VCaP (cell line): Measurements from ENCODE around the gene MAGEF1.

Source experiments
- H3K27ac ChIP-seq: fragments of 450-650 bp; 2 replicates; pipeline ENCODE4 v1.5.1; 2017
- TF ChIP-seq, protein P1 (sequence below): fragments of 450-650 bp; conservative IDR thresholded peaks from 2 replicates; pipeline ENCODE4 v1.5.1; 2017; ENCODE audit warnings: mild to moderate bottlenecking, moderate library complexity

The MAGEF1 gene

DNA sequence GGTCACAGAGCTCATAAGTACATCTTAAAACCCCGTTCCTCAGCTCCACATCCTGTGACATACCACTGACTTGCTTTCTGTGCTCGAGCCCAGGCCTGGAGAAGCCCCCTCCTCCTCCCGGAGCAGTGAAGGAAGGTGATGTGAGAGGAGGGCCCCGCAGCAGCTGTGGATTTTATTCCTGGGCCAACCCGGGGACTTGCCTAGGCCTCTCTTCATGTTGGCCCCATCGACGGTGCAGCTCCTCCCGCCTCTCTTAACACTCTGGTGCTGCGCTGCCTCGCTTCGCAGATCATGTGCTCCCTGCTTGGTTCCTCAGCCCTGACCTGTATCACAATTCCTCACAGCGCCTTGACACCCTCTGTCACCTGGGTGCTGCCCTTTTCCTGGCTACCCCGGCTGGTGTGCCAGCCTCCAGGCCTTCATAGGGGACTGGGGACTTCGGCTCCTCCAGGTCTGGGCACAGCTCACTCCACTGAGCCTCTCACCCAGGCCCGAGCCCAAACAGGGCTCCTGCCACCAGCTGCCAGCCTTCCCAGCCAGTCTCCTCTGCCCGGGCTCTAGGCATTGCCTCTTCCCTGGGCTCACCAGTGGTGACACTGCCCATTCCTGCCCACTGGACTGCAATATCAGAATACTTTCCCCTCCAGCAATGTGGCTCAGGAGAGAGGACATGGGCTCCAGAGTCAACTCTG is 21.5 kb downstream of the MAGEF1 start:
- no peak overlapping the region for H3K27ac ChIP-seq
- TF ChIP-seq, protein P1, sequence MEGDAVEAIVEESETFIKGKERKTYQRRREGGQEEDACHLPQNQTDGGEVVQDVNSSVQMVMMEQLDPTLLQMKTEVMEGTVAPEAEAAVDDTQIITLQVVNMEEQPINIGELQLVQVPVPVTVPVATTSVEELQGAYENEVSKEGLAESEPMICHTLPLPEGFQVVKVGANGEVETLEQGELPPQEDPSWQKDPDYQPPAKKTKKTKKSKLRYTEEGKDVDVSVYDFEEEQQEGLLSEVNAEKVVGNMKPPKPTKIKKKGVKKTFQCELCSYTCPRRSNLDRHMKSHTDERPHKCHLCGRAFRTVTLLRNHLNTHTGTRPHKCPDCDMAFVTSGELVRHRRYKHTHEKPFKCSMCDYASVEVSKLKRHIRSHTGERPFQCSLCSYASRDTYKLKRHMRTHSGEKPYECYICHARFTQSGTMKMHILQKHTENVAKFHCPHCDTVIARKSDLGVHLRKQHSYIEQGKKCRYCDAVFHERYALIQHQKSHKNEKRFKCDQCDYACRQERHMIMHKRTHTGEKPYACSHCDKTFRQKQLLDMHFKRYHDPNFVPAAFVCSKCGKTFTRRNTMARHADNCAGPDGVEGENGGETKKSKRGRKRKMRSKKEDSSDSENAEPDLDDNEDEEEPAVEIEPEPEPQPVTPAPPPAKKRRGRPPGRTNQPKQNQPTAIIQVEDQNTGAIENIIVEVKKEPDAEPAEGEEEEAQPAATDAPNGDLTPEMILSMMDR = no peak

DNA sequence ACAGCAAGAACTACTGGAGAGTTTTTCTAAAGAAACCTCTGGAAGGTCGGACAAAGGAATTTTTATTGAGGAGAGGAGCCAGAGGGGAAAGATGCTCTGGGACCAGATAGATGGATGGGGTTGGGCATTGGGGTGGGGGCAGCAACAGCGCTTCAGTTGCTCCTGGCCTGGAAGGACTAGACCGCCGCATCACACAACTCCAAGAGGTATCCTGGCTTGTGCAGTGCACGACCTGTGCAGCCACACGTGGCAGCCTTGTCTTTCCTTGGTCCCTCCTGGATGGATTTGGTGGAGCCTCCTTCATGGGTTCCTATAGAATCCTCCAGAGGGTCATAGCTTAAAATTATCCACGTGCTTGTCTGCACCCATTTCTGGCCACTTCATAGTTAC is 23.0 kb downstream of the MAGEF1 start:
- no peak overlapping the region for H3K27ac ChIP-seq

GRCh38 chr3:184688251-184688881 is 23.5 kb downstream of the MAGEF1 start:
- TF ChIP-seq, protein P1 = no peak
- no peak overlapping the region for H3K27ac ChIP-seq

More for the DNA sequence above, 23.0 kb downstream of the MAGEF1 start:
- TF ChIP-seq, protein P1 = no peak

GRCh38 chr3:184687363-184688015 is 24.4 kb downstream of the MAGEF1 start:
- TF ChIP-seq, protein P1 = no peak
- H3K27ac ChIP-seq = no peak overlapping the region

GRCh38 chr3:184685646-184686045 is 26.2 kb downstream of the MAGEF1 start:
- H3K27ac ChIP-seq = no peak overlapping the region
- TF ChIP-seq, protein P1 = no peak

- no peak overlapping the region for H3K27ac ChIP-seq
- TF ChIP-seq, protein P1 = no peak
Observed at GRCh38 chr3:184685055-184685454, 26.8 kb downstream of the MAGEF1 start.

- TF ChIP-seq, protein P1 = no peak
- no peak overlapping the region for H3K27ac ChIP-seq
Observed at GRCh38 chr3:184683900-184684560, 27.8 kb downstream of the MAGEF1 start.
